ENCODE data around the gene TIMM17A. TPM values are rescaled to one million over a fixed set of nuclear protein-coding genes. Genes with fewer than 3 reads are reported as not detected.

The TIMM17A gene
- polyA plus RNA-seq, result 41.6 TPM
- long read RNA-seq, donor 1, transcript TIMM17A-201 (6 exons, 1,659 nt), result major isoform, 7 of 9 reads
- long read RNA-seq, donor 1, partial matches to known transcripts, result 0 of 9 reads
- long read RNA-seq, donor 1, other reads (novel, unspliced or antisense), result 0 of 9 reads
- long read RNA-seq, donor 2, transcript TIMM17A-201 (6 exons, 1,659 nt), result major isoform, 17 of 32 reads
- long read RNA-seq, donor 2, partial matches to known transcripts, result 12 of 32 reads
- long read RNA-seq, donor 2, other reads (novel, unspliced or antisense), result 0 of 32 reads
- long read RNA-seq, donor 3, result 0 reads
- long read RNA-seq, donor 4, partial matches to known transcripts, result 0 of 2 reads
- long read RNA-seq, donor 4, other reads (novel, unspliced or antisense), result 0 of 2 reads
- long read RNA-seq, donor 5, transcript TIMM17A-201 (6 exons, 1,659 nt), result major isoform, 9 of 18 reads
- long read RNA-seq, donor 5, partial matches to known transcripts, result 5 of 18 reads
- long read RNA-seq, donor 5, other reads (novel, unspliced or antisense), result 0 of 18 reads
- long read RNA-seq, donor 6, transcript TIMM17A-201 (6 exons, 1,659 nt), result major isoform, 12 of 29 reads
- long read RNA-seq, donor 6, partial matches to known transcripts, result 15 of 29 reads
- long read RNA-seq, donor 6, other reads (novel, unspliced or antisense), result 0 of 29 reads
- long read RNA-seq, donor 7, transcript TIMM17A-201 (6 exons, 1,659 nt), result major isoform, 12 of 16 reads
- long read RNA-seq, donor 7, partial matches to known transcripts, result 0 of 16 reads
- long read RNA-seq, donor 7, other reads (novel, unspliced or antisense), result 0 of 16 reads
- long read RNA-seq, donor 8, transcript TIMM17A-201 (6 exons, 1,659 nt), result major isoform, 18 of 26 reads
- long read RNA-seq, donor 8, partial matches to known transcripts, result 7 of 26 reads
- long read RNA-seq, donor 8, other reads (novel, unspliced or antisense), result 0 of 26 reads
- long read RNA-seq, donor 9, transcript TIMM17A-201 (6 exons, 1,659 nt), result major isoform, 24 of 33 reads
- long read RNA-seq, donor 9, partial matches to known transcripts, result 7 of 33 reads
- long read RNA-seq, donor 9, other reads (novel, unspliced or antisense), result 0 of 33 reads
- long read RNA-seq, donor 10, transcript TIMM17A-201 (6 exons, 1,659 nt), result major isoform, 17 of 33 reads
- long read RNA-seq, donor 10, transcript TIMM17A-203 (3 exons, 2,523 nt), result minor isoform, 5 of 33 reads
- long read RNA-seq, donor 10, partial matches to known transcripts, result 9 of 33 reads
- long read RNA-seq, donor 10, other reads (novel, unspliced or antisense), result 0 of 33 reads
- long read RNA-seq, donor 11, transcript TIMM17A-201 (6 exons, 1,659 nt), result major isoform, 12 of 13 reads
- long read RNA-seq, donor 11, partial matches to known transcripts, result 0 of 13 reads
- long read RNA-seq, donor 11, other reads (novel, unspliced or antisense), result 0 of 13 reads

- H3K9me3 ChIP-seq (ENCODE audit: control insufficient read depth, low read depth, low read length), result no peaks in the 10 kb centered on the region
- peaks cover 2% of the 10 kb centered on the region for H3K27me3 ChIP-seq (ENCODE audit: control insufficient read depth, insufficient read depth, low read length)
- H3K4me3 ChIP-seq (ENCODE audit: low read length), result peak within 1 kb of the TSS; percentile 83
- H3K27ac ChIP-seq (ENCODE audit: low read length), result peak within 1 kb of the TSS; percentile 83
- DNase-seq, result peak; percentile 96 to 97
- H3K4me1 ChIP-seq (ENCODE audit: control insufficient read depth, insufficient read depth, low read length), result peaks cover 6% of the 10 kb centered on the region
- peaks cover 24% of the 10 kb centered on the region for H3K36me3 ChIP-seq (ENCODE audit: control insufficient read depth, insufficient read depth, low read length)
- 0% methylated on average over 5 of the region's 43 CpGs for WGBS (ENCODE audit: insufficient coverage, low lambda C conversion rate)
Measured at GRCh38 chr1:201955009-201955728, at the start of gene TIMM17A. Gene TIMM17A (plus strand): TSS chr1:201955503. CDS start chr1:201955527, 24 bp downstream.

- Histone ChIP-seq H3K4me3 (ENCODE audit: low read length) (no peak overlapping the region), H3K27ac (ENCODE audit: low read length) (peak overlapping the region; percentile 8), H3K27me3 (ENCODE audit: control insufficient read depth, insufficient read depth, low read length) (no peaks in the 10 kb centered on the region), H3K4me1 (ENCODE audit: control insufficient read depth, insufficient read depth, low read length) (no peaks in the 10 kb centered on the region), H3K9me3 (ENCODE audit: control insufficient read depth, low read depth, low read length) (no peaks in the 10 kb centered on the region), H3K36me3 (ENCODE audit: control insufficient read depth, insufficient read depth, low read length) (no peaks in the 10 kb centered on the region)
- no peak for DNase-seq
- no CpG with 5 or more reads among the region's 3 CpGs for WGBS (ENCODE audit: insufficient coverage, low lambda C conversion rate)
Measured at GRCh38 chr1:201906336-201906735, 49.0 kb upstream of the TIMM17A start.

- no peak overlapping the region for H3K27ac ChIP-seq (ENCODE audit: low read length)
- no peak for DNase-seq
Measured at GRCh38 chr1:201907621-201908020, 47.7 kb upstream of the TIMM17A start.

GRCh38 chr1:201911826-201912571 is 43.3 kb upstream of the TIMM17A start:
- Histone ChIP-seq H3K27ac (ENCODE audit: low read length) (no peak overlapping the region), H3K27me3 (ENCODE audit: control insufficient read depth, insufficient read depth, low read length) (no peaks in the 10 kb centered on the region), H3K4me3 (ENCODE audit: low read length) (no peak overlapping the region), H3K36me3 (ENCODE audit: control insufficient read depth, insufficient read depth, low read length) (no peaks in the 10 kb centered on the region), H3K9me3 (ENCODE audit: control insufficient read depth, low read depth, low read length) (no peaks in the 10 kb centered on the region), H3K4me1 (ENCODE audit: control insufficient read depth, insufficient read depth, low read length) (peaks cover 4% of the 10 kb centered on the region)
- WGBS (ENCODE audit: insufficient coverage, low lambda C conversion rate), result 100% methylated on average over 1 of the region's 4 CpGs
- no peak for DNase-seq

More at GRCh38 chr1:201907621-201908020, 47.7 kb upstream of the TIMM17A start:
- H3K36me3 ChIP-seq (ENCODE audit: control insufficient read depth, insufficient read depth, low read length), result no peaks in the 10 kb centered on the region
- H3K9me3 ChIP-seq (ENCODE audit: control insufficient read depth, low read depth, low read length), result no peaks in the 10 kb centered on the region
- H3K27me3 ChIP-seq (ENCODE audit: control insufficient read depth, insufficient read depth, low read length), result no peaks in the 10 kb centered on the region
- no peaks in the 10 kb centered on the region for H3K4me1 ChIP-seq (ENCODE audit: control insufficient read depth, insufficient read depth, low read length)
- WGBS (ENCODE audit: insufficient coverage, low lambda C conversion rate), result no CpG with 5 or more reads among the region's 6 CpGs
- no peak overlapping the region for H3K4me3 ChIP-seq (ENCODE audit: low read length)

- Histone ChIP-seq H3K36me3 (ENCODE audit: control insufficient read depth, insufficient read depth, low read length) (no peaks in the 10 kb centered on the region), H3K9me3 (ENCODE audit: control insufficient read depth, low read depth, low read length) (no peaks in the 10 kb centered on the region), H3K27ac (ENCODE audit: low read length) (peak overlapping the region; percentile 38), H3K27me3 (ENCODE audit: control insufficient read depth, insufficient read depth, low read length) (no peaks in the 10 kb centered on the region), H3K4me3 (ENCODE audit: low read length) (no peak overlapping the region), H3K4me1 (ENCODE audit: control insufficient read depth, insufficient read depth, low read length) (peaks cover 8% of the 10 kb centered on the region)
- DNase-seq, result no peak
- no CpG with 5 or more reads among the region's 5 CpGs for WGBS (ENCODE audit: insufficient coverage, low lambda C conversion rate)
Measured at GRCh38 chr1:201912832-201913231, 42.5 kb upstream of the TIMM17A start.

- H3K4me3 ChIP-seq (ENCODE audit: low read length), result no peak overlapping the region
- DNase-seq, result no peak
- no peaks in the 10 kb centered on the region for H3K36me3 ChIP-seq (ENCODE audit: control insufficient read depth, insufficient read depth, low read length)
- H3K27me3 ChIP-seq (ENCODE audit: control insufficient read depth, insufficient read depth, low read length), result no peaks in the 10 kb centered on the region
- H3K4me1 ChIP-seq (ENCODE audit: control insufficient read depth, insufficient read depth, low read length), result peaks cover 11% of the 10 kb centered on the region
- H3K9me3 ChIP-seq (ENCODE audit: control insufficient read depth, low read depth, low read length), result no peaks in the 10 kb centered on the region
- no peak overlapping the region for H3K27ac ChIP-seq (ENCODE audit: low read length)
- 77% methylated on average over 6 of the region's 14 CpGs for WGBS (ENCODE audit: insufficient coverage, low lambda C conversion rate)
Measured at GRCh38 chr1:201914456-201915235, 40.7 kb upstream of the TIMM17A start.

- H3K4me3 ChIP-seq (ENCODE audit: low read length), result no peak overlapping the region
- no CpG with 5 or more reads among the region's 11 CpGs for WGBS (ENCODE audit: insufficient coverage, low lambda C conversion rate)
- no peaks in the 10 kb centered on the region for H3K27me3 ChIP-seq (ENCODE audit: control insufficient read depth, insufficient read depth, low read length)
- DNase-seq, result peak; percentile 46 to 52
- H3K36me3 ChIP-seq (ENCODE audit: control insufficient read depth, insufficient read depth, low read length), result no peaks in the 10 kb centered on the region
- no peaks in the 10 kb centered on the region for H3K9me3 ChIP-seq (ENCODE audit: control insufficient read depth, low read depth, low read length)
- peak overlapping the region; percentile 36 for H3K27ac ChIP-seq (ENCODE audit: low read length)
- peaks cover 11% of the 10 kb centered on the region for H3K4me1 ChIP-seq (ENCODE audit: control insufficient read depth, insufficient read depth, low read length)
Measured at GRCh38 chr1:201916649-201917249, 38.6 kb upstream of the TIMM17A start.

GRCh38 chr1:201917362-201918033 is 37.8 kb upstream of the TIMM17A start:
- peaks cover 11% of the 10 kb centered on the region for H3K4me1 ChIP-seq (ENCODE audit: control insufficient read depth, insufficient read depth, low read length)
- WGBS (ENCODE audit: insufficient coverage, low lambda C conversion rate), result no CpG with 5 or more reads among the region's 7 CpGs
- H3K36me3 ChIP-seq (ENCODE audit: control insufficient read depth, insufficient read depth, low read length), result no peaks in the 10 kb centered on the region
- no peaks in the 10 kb centered on the region for H3K27me3 ChIP-seq (ENCODE audit: control insufficient read depth, insufficient read depth, low read length)
- no peak overlapping the region for H3K4me3 ChIP-seq (ENCODE audit: low read length)
- peak overlapping the region; percentile 33 for H3K27ac ChIP-seq (ENCODE audit: low read length)
- no peak for DNase-seq
- no peaks in the 10 kb centered on the region for H3K9me3 ChIP-seq (ENCODE audit: control insufficient read depth, low read depth, low read length)

All from large intestine (tissue), 12 donors.